Psoas muscle (tissue), 8 donors: ENCODE measurements around the gene CABP2. TPM values are rescaled to one million over a fixed set of nuclear protein-coding genes. Genes with fewer than 3 reads are reported as not detected.
"Not testable (repeated sequence)": the region's sequence is repeated elsewhere in the genome, so short reads cannot be mapped to it uniquely, and the experiment has no call there.

ENCODE experiments used
- ATAC-seq, 4 donors: fragments of 200-7000 bp; cut with Tn5 transposase; one replicate each; pipeline ENCODE4 v1.9.1; 2020; ENCODE audit warnings: moderate library complexity in 3 of 4, mild to moderate bottlenecking in 2 of 4
- DNase-seq, 2 donors: peaks; one replicate each; pipeline ENCODE4 v3.0.0-alpha.2; 2020
- H3K27ac ChIP-seq: fragments of 200-600 bp; one replicate; pipeline ENCODE4 v1.8.0; 2022
- H3K27me3 ChIP-seq, 3 donors: fragments of 200-600 bp in 1 of 3; one replicate each; pipeline versions ENCODE4 v1.6.1 to v1.8.0; 2013 to 2022; ENCODE audit warnings: low read length in 2 of 3, mild to moderate bottlenecking in 2 of 3, moderate library complexity in 1 of 3; ENCODE audit not compliant: insufficient read depth in 3 of 3
- H3K36me3 ChIP-seq, 2 donors: fragments of 200-600 bp in 1 of 2; one replicate each; pipeline versions ENCODE4 v1.6.1 to v1.8.0; 2013 to 2022; ENCODE audit warnings: low read depth in 1 of 2, mild to moderate bottlenecking in 1 of 2, moderate library complexity in 1 of 2; ENCODE audit not compliant: insufficient read depth in 1 of 2
- H3K4me1 ChIP-seq: fragments of 200-600 bp; one replicate; pipeline ENCODE4 v1.8.0; 2022
- H3K4me3 ChIP-seq: fragments of 200-600 bp; one replicate; pipeline ENCODE4 v1.8.0; 2022; ENCODE audit warnings: mild to moderate bottlenecking
- H3K9me3 ChIP-seq: fragments of 200-600 bp; one replicate; pipeline ENCODE4 v1.8.0; 2022
- WGBS, 3 donors: extraction: QIAGEN DNeasy Blood & Tissue Kit; methylation state at CpG; one replicate each; pipeline versions ENCODE4 v1.1.6 to v1.1.7; 2013; 5-methylcytosine and 5-hydroxymethylcytosine counted together
- intact Hi-C, 2 donors: fragments of 100-400 bp; cut with DNase I; formaldehyde crosslinking; loops; one replicate each; pipeline versions ENCODE4 v1.11.0 to v1.14.2; 2022
- polyA plus RNA-seq, 3 donors: library from polyadenylated mRNA; stranded (reverse); fragments of 200-250 nt; gene quantifications; one replicate each; pipeline ENCODE4 v1.2.3, GENCODE V29; 2013
- total RNA-seq, 4 donors: library from RNA; stranded (reverse); fragmentation: NEBNext Ultra II Directional in 2 of 4; extraction: Animal tissue kit (Norgen Biotek cat#: 25700) in 2 of 4; gene quantifications; one replicate each; pipeline versions ENCODE4 v1.2.1 to v1.2.4, GENCODE V29; 2021 to 2023
- TF ChIP-seq, protein P1 (sequence below): fragments of 200-600 bp; IDR thresholded peaks from one replicate; pipeline ENCODE4 v1.8.0; 2022; ENCODE audit warnings: antibody characterized with exemption
- donor health status: healthy with polysubstance abuse.
- donor health status: DM: no; HTN: no; CAD: no; lungs with moderate emphysema.
- donor health status: Bipolar disorder and iron deficiency.
- donor health status: healthy.
- donor health status: DM: yes; HTN: yes; CAD: no.
- donor health status: DM: no; HTN: no; CAD: no.
- donor health status: DM: no; HTN: no; CAD: no.
- donor health status: DM: yes; HTN: yes; CAD: no.

Gene CABP2
- total and polyA plus RNA-seq, 7 donors, result not detected

DNA sequence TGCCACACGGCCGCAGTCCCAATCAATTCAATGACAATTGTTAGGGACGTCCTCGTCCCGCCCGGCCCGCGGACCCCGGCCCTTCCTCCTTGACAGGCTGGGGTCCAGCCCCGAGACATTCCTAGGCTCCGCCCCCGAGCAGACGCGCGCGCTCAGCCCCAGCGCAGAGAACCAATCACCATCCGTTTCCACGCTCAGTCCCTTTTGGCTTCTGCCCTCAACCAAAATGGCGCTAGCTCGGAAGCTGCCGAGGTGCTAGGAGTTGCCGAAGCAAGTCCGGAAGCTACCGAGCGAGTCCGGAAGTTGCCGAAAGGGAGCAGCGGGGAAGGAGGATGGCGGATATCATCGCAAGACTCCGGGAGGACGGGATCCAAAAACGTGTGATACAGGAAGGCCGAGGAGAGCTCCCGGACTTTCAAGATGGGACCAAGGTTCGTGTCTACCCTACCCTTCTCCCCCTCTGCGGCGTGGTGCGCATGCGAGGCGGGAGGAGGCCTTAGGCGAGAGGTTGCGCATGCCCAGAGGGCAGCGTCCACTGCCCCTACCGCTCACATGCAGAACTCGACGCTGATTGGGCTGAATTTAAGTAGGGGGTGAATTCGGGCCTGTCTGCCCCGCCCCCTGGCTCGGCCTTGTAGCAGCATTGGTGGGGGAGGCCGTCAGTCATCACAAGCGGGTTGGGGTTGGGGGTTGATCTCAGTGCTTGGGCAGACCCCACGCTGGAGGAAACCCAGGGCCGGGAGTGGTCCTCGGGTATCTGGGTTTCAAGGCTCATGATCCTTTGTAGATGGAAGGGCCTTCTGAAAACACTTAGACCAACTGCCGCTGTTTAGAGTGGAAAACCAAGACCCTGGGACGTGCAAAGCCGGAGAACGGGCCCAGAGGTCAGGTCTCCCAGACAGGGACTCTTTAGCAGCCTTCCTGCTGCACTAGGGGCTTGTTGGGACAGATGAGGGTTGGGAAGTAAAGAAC is 40.1 kb downstream of the CABP2 start, which contains the start of gene AIP:
TSS of gene AIP (plus strand) at position 200 of the 972 bp plus-strand sequence. CDS start at position 333, 133 bp downstream.
- Histone ChIP-seq H3K27ac (peak within 1 kb of the TSS; percentile 83), H3K4me3 (peak within 1 kb of the TSS; percentile 75), H3K36me3 (peaks cover 0 to 20% of the 10 kb centered on the region in 2 donors), H3K4me1 (peaks cover 11% of the 10 kb centered on the region), H3K9me3 (no peaks in the 10 kb centered on the region), H3K27me3 (no peaks in the 10 kb centered on the region)
- WGBS, 3 donors, result 9 to 10% (median 9%) methylated on average over 58 to 60 of the region's 60 CpGs
- ATAC-seq (peak; percentile 98 to 99 (median 98)), DNase-seq (peak; percentile 97 to 99)
- TF ChIP-seq, protein P1, sequence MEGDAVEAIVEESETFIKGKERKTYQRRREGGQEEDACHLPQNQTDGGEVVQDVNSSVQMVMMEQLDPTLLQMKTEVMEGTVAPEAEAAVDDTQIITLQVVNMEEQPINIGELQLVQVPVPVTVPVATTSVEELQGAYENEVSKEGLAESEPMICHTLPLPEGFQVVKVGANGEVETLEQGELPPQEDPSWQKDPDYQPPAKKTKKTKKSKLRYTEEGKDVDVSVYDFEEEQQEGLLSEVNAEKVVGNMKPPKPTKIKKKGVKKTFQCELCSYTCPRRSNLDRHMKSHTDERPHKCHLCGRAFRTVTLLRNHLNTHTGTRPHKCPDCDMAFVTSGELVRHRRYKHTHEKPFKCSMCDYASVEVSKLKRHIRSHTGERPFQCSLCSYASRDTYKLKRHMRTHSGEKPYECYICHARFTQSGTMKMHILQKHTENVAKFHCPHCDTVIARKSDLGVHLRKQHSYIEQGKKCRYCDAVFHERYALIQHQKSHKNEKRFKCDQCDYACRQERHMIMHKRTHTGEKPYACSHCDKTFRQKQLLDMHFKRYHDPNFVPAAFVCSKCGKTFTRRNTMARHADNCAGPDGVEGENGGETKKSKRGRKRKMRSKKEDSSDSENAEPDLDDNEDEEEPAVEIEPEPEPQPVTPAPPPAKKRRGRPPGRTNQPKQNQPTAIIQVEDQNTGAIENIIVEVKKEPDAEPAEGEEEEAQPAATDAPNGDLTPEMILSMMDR, result peak; percentile 9
- intact Hi-C loops, result no loop called here

GRCh38 chr11:67482275-67482826 is 40.9 kb downstream of the CABP2 start:
- 41 to 48% (median 47%) methylated on average over 19 of the region's 19 CpGs for WGBS, 3 donors
- DNase-seq (no peak), ATAC-seq (peak in 1 of 4 donors; percentile 18)
- intact Hi-C loops, result no loop called here
- Histone ChIP-seq H3K27ac (peak overlapping the region; percentile 83), H3K4me1 (peaks cover 11% of the 10 kb centered on the region), H3K9me3 (no peaks in the 10 kb centered on the region), H3K27me3 (no peaks in the 10 kb centered on the region), H3K4me3 (peak overlapping the region; percentile 75), H3K36me3 (peaks cover 0 to 12% of the 10 kb centered on the region in 2 donors)
- TF ChIP-seq, protein P1, result no peak

DNA sequence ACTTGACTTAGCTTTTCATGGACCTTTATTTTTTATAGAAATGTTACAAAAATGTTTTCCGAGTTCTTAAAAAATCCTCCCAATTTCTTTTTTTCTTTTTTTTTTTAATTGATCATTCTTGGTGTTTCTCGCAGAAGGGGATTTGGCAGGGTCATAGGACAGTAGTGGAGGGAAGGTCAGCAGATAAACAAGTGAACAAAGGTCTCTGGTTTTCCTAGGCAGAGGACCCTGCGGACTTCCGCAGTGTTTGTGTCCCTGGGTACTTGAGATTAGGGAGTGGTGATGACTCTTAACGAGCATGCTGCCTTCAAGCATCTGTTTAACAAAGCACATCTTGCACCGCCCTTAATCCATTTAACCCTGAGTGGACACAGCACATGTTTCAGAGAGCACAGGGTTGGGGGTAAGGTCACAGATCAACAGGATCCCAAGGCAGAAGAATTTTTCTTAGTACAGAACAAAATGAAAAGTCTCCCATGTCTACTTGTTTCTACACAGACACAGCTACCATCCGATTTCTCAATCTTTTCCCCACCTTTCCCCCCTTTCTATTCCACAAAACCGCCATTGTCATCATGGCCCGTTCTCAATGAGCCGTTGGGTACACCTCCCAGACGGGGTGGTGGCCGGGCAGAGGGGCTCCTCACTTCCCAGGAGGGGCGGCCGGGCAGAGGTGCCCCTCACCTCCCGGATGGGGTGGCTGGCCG is 45.7 kb downstream of the CABP2 start:
- ATAC-seq, H3K27ac ChIP-seq, H3K27me3 ChIP-seq, H3K9me3 ChIP-seq, H3K4me3 ChIP-seq, H3K4me1 ChIP-seq, intact Hi-C loops, H3K36me3 ChIP-seq, DNase-seq: not testable (repeated sequence)
- 77 to 84% (median 81%) methylated on average over 12 to 14 of the region's 16 CpGs for WGBS, 3 donors

- H3K36me3 ChIP-seq, H3K27ac ChIP-seq, H3K27me3 ChIP-seq, H3K9me3 ChIP-seq, intact Hi-C loops, DNase-seq, H3K4me3 ChIP-seq, ATAC-seq, H3K4me1 ChIP-seq: not testable (repeated sequence)
- 73 to 78% (median 77%) methylated on average over 10 of the region's 10 CpGs for WGBS, 3 donors
Observed at GRCh38 chr11:67476692-67477091, 46.6 kb downstream of the CABP2 start.

- TF ChIP-seq, protein P1, result no peak
- intact Hi-C loops, result no loop called here
- Histone ChIP-seq H3K9me3 (no peaks in the 10 kb centered on the region), H3K36me3 (no peaks in the 10 kb centered on the region), H3K4me1 (peaks cover 10% of the 10 kb centered on the region), H3K4me3 (no peak overlapping the region), H3K27ac (no peak overlapping the region), H3K27me3 (no peaks in the 10 kb centered on the region)
- 76 to 80% (median 77%) methylated on average over 7 of the region's 7 CpGs for WGBS, 3 donors
- DNase-seq (no peak), ATAC-seq (no peak)
Observed at GRCh38 chr11:67472882-67473281, 50.4 kb downstream of the CABP2 start.
